H1 (cell line): ENCODE measurements around the gene ZNF74. TPM values are rescaled to one million over a fixed set of nuclear protein-coding genes. Genes with fewer than 3 reads are reported as not detected.

ENCODE experiments used
- CTCF ChIA-PET: fragments of 300-600 bp; sonication (Branson Sonifier 250); formaldehyde crosslinking; loops from one replicate; lab custom pipeline; 2021; ENCODE audit not compliant: partially characterized antibody; lab: Charles Lee
- POLR2A ChIA-PET: fragments of 300-600 bp; sonication (Branson Sonifier 250); formaldehyde crosslinking; loops from one replicate; lab custom pipeline; 2021; ENCODE audit warnings: inconsistent platforms; ENCODE audit not compliant: partially characterized antibody; lab: Charles Lee
- DNase-seq, 2 experiments: peaks; one replicate each; pipeline versions ENCODE4 v3.0.0 to v3.0.0-alpha.2; 2010 to 2022; ENCODE audit warnings: low spot score in 2 of 2, low read depth in 1 of 2, mixed read lengths in 1 of 2
- FAIRE-seq: peaks from 2 replicates; lab custom pipeline; 2011; peaks lifted over from hg19 to GRCh38; lab: Jason Lieb, UNC
- H2AFZ ChIP-seq: 2 replicates; pipeline ENCODE4 v1.8.1; 2012; ENCODE audit warnings: low read length, inconsistent platforms
- H2AK5ac ChIP-seq: 2 replicates; pipeline ENCODE4 v1.6.1; 2013; ENCODE audit warnings: low read depth, low read length
- H2BK120ac ChIP-seq: replicated peaks from 2 replicates; pipeline ENCODE3; 2013; ENCODE audit warnings: low read depth, low read length, inconsistent platforms
- H2BK12ac ChIP-seq: 2 replicates; pipeline ENCODE4 v1.6.1; 2013; ENCODE audit warnings: low read depth, low read length
- H2BK15ac ChIP-seq: 2 replicates; pipeline ENCODE4 v1.6.1; 2013; ENCODE audit warnings: low read length
- H2BK20ac ChIP-seq: 2 replicates; pipeline ENCODE4 v1.6.1; 2013; ENCODE audit warnings: low read length
- H2BK5ac ChIP-seq: 2 replicates; pipeline ENCODE4 v1.6.1; 2013; ENCODE audit warnings: low read depth, low read length
- H3K14ac ChIP-seq: 2 replicates; pipeline ENCODE4 v1.6.1; 2013; ENCODE audit warnings: inconsistent platforms; ENCODE audit not compliant: insufficient read length
- H3K18ac ChIP-seq: 2 replicates; pipeline ENCODE4 v1.6.1; 2013; ENCODE audit warnings: low read length; ENCODE audit errors: extremely low read depth
- H3K23ac ChIP-seq: 2 replicates; pipeline ENCODE4 v1.6.1; 2013; ENCODE audit warnings: inconsistent platforms; ENCODE audit not compliant: insufficient read length
- H3K23me2 ChIP-seq: 2 replicates; pipeline ENCODE4 v1.6.1; 2013; ENCODE audit warnings: low read depth, low read length
- H3K27ac ChIP-seq: 2 replicates; pipeline ENCODE4 v1.6.1; 2011; ENCODE audit warnings: low read depth, low read length, inconsistent platforms
- H3K27me3 ChIP-seq, 4 experiments: replicated peaks in 1 of 4; 1 replicate in 1 of 4; 2 replicates in 3 of 4; pipeline versions ENCODE4 v1.6.1 to v1.8.1; 2011 to 2013; ENCODE audit warnings: low read length in 3 of 4, mild to moderate bottlenecking in 3 of 4, inconsistent platforms in 2 of 4, mixed read lengths in 2 of 4, moderate library complexity in 1 of 4; ENCODE audit not compliant: control insufficient read depth in 3 of 4, insufficient read depth in 3 of 4; ENCODE audit errors: extremely low read depth in 1 of 4
- H3K36me3 ChIP-seq, 4 experiments: 2 replicates each; pipeline versions ENCODE4 v1.6.1 to v1.8.1; 2011 to 2013; ENCODE audit warnings: mild to moderate bottlenecking in 4 of 4, low read length in 3 of 4, moderate library complexity in 2 of 4, control low read depth in 1 of 4, inconsistent platforms in 1 of 4; ENCODE audit not compliant: insufficient read depth in 4 of 4, control insufficient read depth in 2 of 4
- H3K4ac ChIP-seq: replicated peaks from 2 replicates; pipeline ENCODE3; 2013; ENCODE audit warnings: low read length, low read depth, mixed read lengths, inconsistent platforms; ENCODE audit not compliant: insufficient read length
- H3K4me1 ChIP-seq, 4 experiments: replicated peaks in 1 of 4; 1 replicate in 1 of 4; 2 replicates in 3 of 4; pipeline versions ENCODE4 v1.6.1 to v1.8.1; 2011 to 2013; ENCODE audit warnings: low read length in 3 of 4, inconsistent platforms in 2 of 4, mixed read lengths in 1 of 4; ENCODE audit not compliant: insufficient read depth in 4 of 4, control insufficient read depth in 3 of 4
- H3K4me2 ChIP-seq, 2 experiments: 2 replicates each; pipeline versions ENCODE4 v1.6.1 to v1.8.1; 2011 to 2013; ENCODE audit warnings: low read depth in 2 of 2, low read length in 2 of 2, control low read depth in 1 of 2, inconsistent platforms in 1 of 2, mild to moderate bottlenecking in 1 of 2; ENCODE audit not compliant: insufficient read depth in 1 of 2
- H3K4me3 ChIP-seq, 4 experiments: fragments of 200-600, 300-600 bp in 1 of 4; sonication (generic), shearing (Covaris generic), sonication (Bioruptor Twin) in 1 of 4; 2 replicates each; pipeline versions ENCODE4 v1.5.1 to v1.8.1; 2011 to 2016; ENCODE audit warnings: low read length in 4 of 4, low read depth in 3 of 4, control low read depth in 2 of 4, inconsistent platforms in 2 of 4, mild to moderate bottlenecking in 2 of 4, mixed read lengths in 1 of 4, moderate library complexity in 1 of 4; ENCODE audit not compliant: insufficient read depth in 2 of 4; ENCODE audit errors: extremely low read depth in 1 of 4
- H3K56ac ChIP-seq: replicated peaks from 2 replicates; pipeline ENCODE3; 2013; ENCODE audit warnings: low read depth, mild to moderate bottlenecking, mixed read lengths, low read length, inconsistent platforms; ENCODE audit not compliant: insufficient read length
- H3K79me1 ChIP-seq: 2 replicates; pipeline ENCODE4 v1.6.1; 2013; ENCODE audit warnings: low read depth, low read length, control low read depth
- H3K79me2 ChIP-seq, 2 experiments: 2 replicates each; pipeline versions ENCODE4 v1.6.1 to v1.8.1; 2012 to 2013; ENCODE audit warnings: low read length in 2 of 2, mild to moderate bottlenecking in 2 of 2, inconsistent platforms in 1 of 2; ENCODE audit not compliant: insufficient read depth in 2 of 2, control insufficient read depth in 1 of 2
- H3K9ac ChIP-seq, 4 experiments: replicated peaks in 1 of 4; 1 replicate in 1 of 4; 2 replicates in 3 of 4; pipeline versions ENCODE4 v1.6.1 to v1.8.1; 2011 to 2013; ENCODE audit warnings: low read depth in 3 of 4, low read length in 3 of 4, control low read depth in 2 of 4, mild to moderate bottlenecking in 2 of 4, moderate library complexity in 2 of 4, inconsistent platforms in 1 of 4; ENCODE audit errors: extremely low read depth in 1 of 4
- H3K9me3 ChIP-seq, 2 experiments: 2 replicates each; pipeline versions ENCODE4 v1.6.1 to v1.8.1; 2012 to 2013; ENCODE audit warnings: mild to moderate bottlenecking in 2 of 2, moderate library complexity in 2 of 2, control low read depth in 1 of 2, inconsistent platforms in 1 of 2, low read depth in 1 of 2, low read length in 1 of 2, mixed read lengths in 1 of 2; ENCODE audit not compliant: insufficient read depth in 2 of 2
- H4K20me1 ChIP-seq, 2 experiments: replicated peaks in 1 of 2; 2 replicates each; pipeline versions ENCODE3 to v1.8.1; 2011 to 2013; ENCODE audit warnings: inconsistent platforms in 2 of 2, low read length in 2 of 2, mild to moderate bottlenecking in 1 of 2; ENCODE audit not compliant: insufficient read depth in 2 of 2, control insufficient read depth in 1 of 2
- H4K5ac ChIP-seq: 2 replicates; pipeline ENCODE4 v1.6.1; 2013; ENCODE audit warnings: low read length, low read depth, mixed read lengths, inconsistent platforms; ENCODE audit not compliant: insufficient read length
- H4K8ac ChIP-seq: 2 replicates; pipeline ENCODE4 v1.8.0; 2013; ENCODE audit warnings: mild to moderate bottlenecking, moderate library complexity, low read length, inconsistent platforms; ENCODE audit not compliant: insufficient read depth; ENCODE audit errors: extremely low read depth
- H4K91ac ChIP-seq: replicated peaks from 2 replicates; pipeline ENCODE3; 2013; ENCODE audit warnings: low read length, mixed read lengths, inconsistent platforms; ENCODE audit not compliant: insufficient read length
- ATF2 ChIP-seq: IDR thresholded peaks from 2 replicates; pipeline ENCODE4 v1.6.1; 2012; ENCODE audit warnings: low read length, inconsistent platforms
- ATF3 ChIP-seq: IDR thresholded peaks from 2 replicates; pipeline ENCODE4 v1.6.1; 2011; ENCODE audit warnings: low read depth, mild to moderate bottlenecking, low read length; ENCODE audit not compliant: insufficient read depth
- EP300 ChIP-seq, 2 experiments: IDR thresholded peaks; 1 replicate in 1 of 2; 2 replicates in 1 of 2; pipeline ENCODE4 v1.6.1; 2011 to 2012; ENCODE audit warnings: low read depth in 2 of 2, low read length in 2 of 2, mild to moderate bottlenecking in 2 of 2, borderline replicate concordance in 1 of 2, inconsistent platforms in 1 of 2, moderate library complexity in 1 of 2
- FOSL1 ChIP-seq: IDR thresholded peaks from 2 replicates; pipeline ENCODE4 v1.6.1; 2011; ENCODE audit warnings: mild to moderate bottlenecking, low read depth, low read length, moderate library complexity; ENCODE audit not compliant: insufficient read depth
- HDAC6 ChIP-seq: IDR thresholded peaks from one replicate; pipeline ENCODE4 v1.7.1; 2012; ENCODE audit warnings: low read depth, mild to moderate bottlenecking, inconsistent platforms, low read length, moderate library complexity
- KDM1A ChIP-seq: fragments of 200-600, 300-600 bp; sonication (generic); IDR thresholded peaks from 2 replicates; pipeline ENCODE4 v1.7.1; 2016; ENCODE audit warnings: mild to moderate bottlenecking, low read length, borderline replicate concordance
- KDM5A ChIP-seq: fragments of 200-600 bp; IDR thresholded peaks from 2 replicates; pipeline ENCODE4 v1.7.1; 2012; ENCODE audit warnings: mild to moderate bottlenecking, low read length, inconsistent platforms, mixed read lengths
- RAD21 ChIP-seq, 2 experiments: IDR thresholded peaks in 1 of 2; conservative IDR thresholded peaks in 1 of 2; 2 replicates each; pipeline ENCODE4 v1.6.1; 2011; ENCODE audit warnings: low read depth in 2 of 2, low read length in 2 of 2, improper control_type of control experiment in 1 of 2, inconsistent platforms in 1 of 2, mild to moderate bottlenecking in 1 of 2, moderate library complexity in 1 of 2
- RFX5 ChIP-seq: IDR thresholded peaks from 2 replicates; pipeline ENCODE4 v1.6.1; 2011; ENCODE audit warnings: low read depth, low read length, improper control_type of control experiment, borderline replicate concordance
- SIX5 ChIP-seq: IDR thresholded peaks from 2 replicates; pipeline ENCODE4 v1.6.1; 2011; ENCODE audit warnings: mild to moderate bottlenecking, low read depth, low read length
- SP1 ChIP-seq: IDR thresholded peaks from 2 replicates; pipeline ENCODE4 v1.6.1; 2011; ENCODE audit warnings: low read depth, low read length
- WGBS, 2 experiments: shearing (Covaris generic) in 1 of 2; methylation state at CpG; one replicate each; pipeline versions ENCODE4 v1.1.6 to v1.1.7; 2013 to 2015; ENCODE audit warnings: low lambda C conversion rate in 2 of 2, mixed read lengths in 2 of 2, inconsistent platforms in 1 of 2, low coverage in 1 of 2, missing lambda C conversion rate in 1 of 2; ENCODE audit not compliant: insufficient replicate concordance in 2 of 2, insufficient coverage in 1 of 2, insufficient read length in 1 of 2; ENCODE audit errors: extremely low coverage in 1 of 2, missing lambda C conversion rate in 1 of 2; 5-methylcytosine and 5-hydroxymethylcytosine counted together
- polyA plus RNA-seq, 7 experiments: library from polyadenylated mRNA; depleted of rRNA in 3 of 7; stranded (reverse) in 5 of 7; unstranded in 2 of 7; fragments of >200 nt in 5 of 7; fragments of 200-250 nt in 2 of 7; gene quantifications; 1 replicate in 5 of 7; 2 replicates in 1 of 7; 4 replicates in 1 of 7; pipeline versions ENCODE4 v1.2.1 to v1.2.3, GENCODE V29; 2011 to 2013; ENCODE audit warnings: missing spikeins in 2 of 7, mixed read lengths in 2 of 7
- total RNA-seq: library from RNA; stranded (reverse); fragmentation: NEBNext Ultra II Directional; extraction: Animal tissue kit (Norgen Biotek cat#: 25700); gene quantifications from 2 replicates; pipeline ENCODE4 v1.2.1, GENCODE V29; 2021

Gene ZNF74
- total and polyA plus RNA-seq, 2 of the 8 experiments (the other 6 are each of a cell fraction or from before 2014, with no cell fraction given): 29.7 to 45.7 TPM

DNA sequence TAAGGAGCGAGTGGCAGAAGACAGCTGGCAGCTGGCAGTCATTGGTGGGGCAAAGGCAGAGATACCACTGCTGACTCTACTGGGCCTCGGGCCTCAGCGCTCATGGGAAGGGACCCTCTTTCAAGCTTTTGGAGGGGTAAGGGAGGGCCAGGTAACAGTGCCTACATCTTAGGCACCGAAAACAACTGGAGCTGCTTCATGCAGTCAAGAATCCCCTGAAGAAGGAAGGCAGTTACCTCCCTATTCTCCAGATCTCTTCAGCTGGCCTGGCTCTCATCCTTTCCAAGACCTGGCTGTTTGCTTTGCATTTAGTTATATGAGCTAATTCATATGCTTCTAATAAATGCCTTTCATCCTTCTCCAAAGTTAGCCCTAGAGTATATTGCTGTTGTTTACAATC lies 15.8 kb upstream of the ZNF74 start:
- Histone ChIP-seq H3K4ac (no peak overlapping the region), H3K4me2 (no peak overlapping the region), H3K79me2 (no peaks in the 10 kb centered on the region), H2BK12ac (no peak overlapping the region), H3K9ac (no peak overlapping the region), H2BK5ac (no peak overlapping the region), H4K20me1 (no peaks in the 10 kb centered on the region), H2AK5ac (no peak overlapping the region), H3K18ac (no peak overlapping the region), H3K23ac (no peak overlapping the region), H2BK120ac (no peak overlapping the region), H3K14ac (no peak overlapping the region), H3K23me2 (no peaks in the 10 kb centered on the region), H3K4me1 (peaks cover 2 to 8% (median 3%) of the 10 kb centered on the region in 4 experiments; a peak in 3 of 7 replicates), H2BK20ac (no peak overlapping the region), H3K9me3 (no peaks in the 10 kb centered on the region), H4K91ac (no peak overlapping the region), H4K8ac (no peak overlapping the region), H2BK15ac (no peak overlapping the region), H3K36me3 (no peaks in the 10 kb centered on the region), H3K27me3 (peaks cover 0 to 4% (median 2%) of the 10 kb centered on the region in 4 experiments; a peak in 5 of 7 replicates), H2AFZ (no peak overlapping the region), H3K56ac (no peak overlapping the region), H4K5ac (no peak overlapping the region), H3K27ac (no peak overlapping the region), H3K4me3 (no peak overlapping the region), H3K79me1 (no peaks in the 10 kb centered on the region)
- no peak for DNase-seq
- POLR2A ChIA-PET: interaction anchor here (1.2 kb wide), 1 partner anchor 16 kb away, joined by 3 read pairs; the partner anchor contains the start of gene ZNF74
- no peak for FAIRE-seq
- CTCF ChIA-PET: interaction anchor here (1.0 kb wide), 1 partner anchor 40 kb away, joined by 3 read pairs; no protein-coding TSS in a partner anchor
- WGBS, 2 experiments: 93% methylated on average over 4 of the region's 4 CpGs; no CpG with 5 or more reads in 1 of the 2 experiments
- TF ChIP-seq ATF2 (no peak), KDM1A (no peak), SIX5 (no peak), KDM5A (no peak), RAD21 (IDR thresholded peaks at IDR 0.05 in 1 of 2, conservative IDR thresholded peaks at IDR 0.05 in 1 of 2; ENCODE audit: low read depth in 2 of 2, low read length in 2 of 2) (no peak), RFX5 (no peak), SP1 (no peak), FOSL1 (no peak), EP300 (IDR thresholded peaks at IDR 0.05; ENCODE audit: borderline replicate concordance in 1 of 2, low read depth in 2 of 2, low read length in 2 of 2) (no peak), ATF3 (no peak), HDAC6 (no peak)
